ENCODE measurements around the gene SORCS2.

- TF ChIP-seq CTCF (conservative IDR thresholded peaks at IDR 0.05; ENCODE audit: low read depth, low read length) (no peak), EZH2 (IDR thresholded peaks at IDR 0.05; ENCODE audit: borderline replicate concordance, low read depth, low read length, poor library complexity, severe bottlenecking) (no peak)
These were observed 322.5 kb downstream of the SORCS2 start for GRCh38 chr4:7514789-7515188.

Measured in A673 (cell line).